ENCODE results near the gene CD226.

DNA sequence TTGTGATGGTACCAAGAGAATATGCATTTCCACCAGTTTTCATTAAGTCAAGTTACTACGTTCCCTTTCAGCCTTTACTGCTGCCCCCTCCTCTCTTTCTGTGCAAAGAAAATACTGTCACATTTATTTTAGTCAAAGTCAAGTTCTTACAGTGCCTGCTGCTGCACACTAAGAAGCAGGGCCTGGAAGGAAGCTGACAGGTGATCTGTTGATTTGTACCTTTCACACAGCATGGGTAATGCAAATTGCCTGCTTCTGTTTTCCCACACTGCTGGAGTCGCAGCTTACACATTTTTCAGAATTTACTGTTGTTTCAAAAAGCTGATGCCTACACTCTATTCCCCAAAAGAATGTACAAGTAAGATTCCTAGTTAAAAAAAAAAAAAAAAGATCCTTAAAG lies 48.7 kb upstream of the CD226 start:
- TF ChIP-seq, protein P1, sequence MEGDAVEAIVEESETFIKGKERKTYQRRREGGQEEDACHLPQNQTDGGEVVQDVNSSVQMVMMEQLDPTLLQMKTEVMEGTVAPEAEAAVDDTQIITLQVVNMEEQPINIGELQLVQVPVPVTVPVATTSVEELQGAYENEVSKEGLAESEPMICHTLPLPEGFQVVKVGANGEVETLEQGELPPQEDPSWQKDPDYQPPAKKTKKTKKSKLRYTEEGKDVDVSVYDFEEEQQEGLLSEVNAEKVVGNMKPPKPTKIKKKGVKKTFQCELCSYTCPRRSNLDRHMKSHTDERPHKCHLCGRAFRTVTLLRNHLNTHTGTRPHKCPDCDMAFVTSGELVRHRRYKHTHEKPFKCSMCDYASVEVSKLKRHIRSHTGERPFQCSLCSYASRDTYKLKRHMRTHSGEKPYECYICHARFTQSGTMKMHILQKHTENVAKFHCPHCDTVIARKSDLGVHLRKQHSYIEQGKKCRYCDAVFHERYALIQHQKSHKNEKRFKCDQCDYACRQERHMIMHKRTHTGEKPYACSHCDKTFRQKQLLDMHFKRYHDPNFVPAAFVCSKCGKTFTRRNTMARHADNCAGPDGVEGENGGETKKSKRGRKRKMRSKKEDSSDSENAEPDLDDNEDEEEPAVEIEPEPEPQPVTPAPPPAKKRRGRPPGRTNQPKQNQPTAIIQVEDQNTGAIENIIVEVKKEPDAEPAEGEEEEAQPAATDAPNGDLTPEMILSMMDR (IDR thresholded peaks at IDR 0.05), result no peak
- no peak for TF ChIP-seq POLR2A (IDR thresholded peaks at IDR 0.05)
